Measurements from ENCODE around the gene XYLT1.

Gene XYLT1

DNA sequence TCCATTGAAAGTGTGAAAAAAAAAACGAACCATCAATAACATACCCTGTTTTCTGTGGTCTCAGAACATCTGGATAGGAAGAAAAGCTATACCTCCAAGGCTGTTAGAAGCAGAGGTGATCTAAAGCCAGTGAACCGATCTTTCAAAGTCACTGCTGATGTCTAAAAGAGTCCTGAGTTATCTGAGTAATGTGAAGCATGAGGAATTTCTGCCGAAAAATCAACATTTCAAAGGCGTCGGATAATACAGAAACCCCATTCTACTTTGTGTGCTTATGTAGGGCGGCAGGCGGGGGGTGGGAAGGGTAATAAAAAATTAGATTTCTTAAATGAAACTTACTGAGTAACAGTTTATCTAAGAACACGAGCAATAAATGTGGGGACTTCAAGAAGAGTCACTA, 3.9 kb downstream of the XYLT1 start:
- TF ChIP-seq YY1 (IDR thresholded peaks at IDR 0.05; ENCODE audit: low read depth) (no peak), RAD21 (IDR thresholded peaks at IDR 0.05; ENCODE audit: low read depth) (no peak), CEBPB (IDR thresholded peaks at IDR 0.05) (no peak), FOXM1 (IDR thresholded peaks at IDR 0.05; ENCODE audit: borderline replicate concordance, low read depth) (no peak), NFIC (IDR thresholded peaks at IDR 0.05) (no peak), TCF12 (IDR thresholded peaks at IDR 0.05; ENCODE audit: low read depth) (no peak), EP300 (IDR thresholded peaks at IDR 0.05; ENCODE audit: borderline replicate concordance) (no peak), TEAD4 (IDR thresholded peaks at IDR 0.05) (no peak), EGR1 (IDR thresholded peaks at IDR 0.05) (no peak), MAX (IDR thresholded peaks at IDR 0.05) (no peak), TAF1 (IDR thresholded peaks at IDR 0.05; ENCODE audit: low read depth) (no peak), ZBTB7A (IDR thresholded peaks at IDR 0.05; ENCODE audit: low read depth) (no peak)
- TF ChIP-seq, protein P1, sequence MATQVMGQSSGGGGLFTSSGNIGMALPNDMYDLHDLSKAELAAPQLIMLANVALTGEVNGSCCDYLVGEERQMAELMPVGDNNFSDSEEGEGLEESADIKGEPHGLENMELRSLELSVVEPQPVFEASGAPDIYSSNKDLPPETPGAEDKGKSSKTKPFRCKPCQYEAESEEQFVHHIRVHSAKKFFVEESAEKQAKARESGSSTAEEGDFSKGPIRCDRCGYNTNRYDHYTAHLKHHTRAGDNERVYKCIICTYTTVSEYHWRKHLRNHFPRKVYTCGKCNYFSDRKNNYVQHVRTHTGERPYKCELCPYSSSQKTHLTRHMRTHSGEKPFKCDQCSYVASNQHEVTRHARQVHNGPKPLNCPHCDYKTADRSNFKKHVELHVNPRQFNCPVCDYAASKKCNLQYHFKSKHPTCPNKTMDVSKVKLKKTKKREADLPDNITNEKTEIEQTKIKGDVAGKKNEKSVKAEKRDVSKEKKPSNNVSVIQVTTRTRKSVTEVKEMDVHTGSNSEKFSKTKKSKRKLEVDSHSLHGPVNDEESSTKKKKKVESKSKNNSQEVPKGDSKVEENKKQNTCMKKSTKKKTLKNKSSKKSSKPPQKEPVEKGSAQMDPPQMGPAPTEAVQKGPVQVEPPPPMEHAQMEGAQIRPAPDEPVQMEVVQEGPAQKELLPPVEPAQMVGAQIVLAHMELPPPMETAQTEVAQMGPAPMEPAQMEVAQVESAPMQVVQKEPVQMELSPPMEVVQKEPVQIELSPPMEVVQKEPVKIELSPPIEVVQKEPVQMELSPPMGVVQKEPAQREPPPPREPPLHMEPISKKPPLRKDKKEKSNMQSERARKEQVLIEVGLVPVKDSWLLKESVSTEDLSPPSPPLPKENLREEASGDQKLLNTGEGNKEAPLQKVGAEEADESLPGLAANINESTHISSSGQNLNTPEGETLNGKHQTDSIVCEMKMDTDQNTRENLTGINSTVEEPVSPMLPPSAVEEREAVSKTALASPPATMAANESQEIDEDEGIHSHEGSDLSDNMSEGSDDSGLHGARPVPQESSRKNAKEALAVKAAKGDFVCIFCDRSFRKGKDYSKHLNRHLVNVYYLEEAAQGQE (IDR thresholded peaks at IDR 0.05; ENCODE audit: low read depth): no peak
- TF ChIP-seq, protein P2, sequence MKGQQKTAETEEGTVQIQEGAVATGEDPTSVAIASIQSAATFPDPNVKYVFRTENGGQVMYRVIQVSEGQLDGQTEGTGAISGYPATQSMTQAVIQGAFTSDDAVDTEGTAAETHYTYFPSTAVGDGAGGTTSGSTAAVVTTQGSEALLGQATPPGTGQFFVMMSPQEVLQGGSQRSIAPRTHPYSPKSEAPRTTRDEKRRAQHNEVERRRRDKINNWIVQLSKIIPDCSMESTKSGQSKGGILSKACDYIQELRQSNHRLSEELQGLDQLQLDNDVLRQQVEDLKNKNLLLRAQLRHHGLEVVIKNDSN (IDR thresholded peaks at IDR 0.05): no peak

DNA sequence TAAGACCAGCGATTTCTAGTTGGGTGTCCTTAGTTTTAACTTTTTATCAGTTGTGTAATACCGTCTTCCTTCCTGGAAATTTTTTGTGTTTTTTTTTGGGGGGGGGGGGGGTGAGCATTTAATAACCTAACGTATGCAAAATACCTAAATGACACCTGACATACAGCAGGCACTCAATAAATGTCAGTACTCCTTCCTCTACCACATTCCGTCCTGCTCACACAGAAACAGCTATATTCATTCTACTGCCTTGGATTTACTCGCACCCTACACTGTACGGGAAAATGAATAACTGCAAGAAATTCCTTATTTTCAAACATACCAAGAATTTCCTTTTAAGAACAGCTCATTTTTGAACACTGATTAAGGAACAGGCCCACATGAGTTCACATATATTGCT, 5.3 kb downstream of the XYLT1 start:
- TF ChIP-seq TCF12 (IDR thresholded peaks at IDR 0.05; ENCODE audit: low read depth): no peak

DNA sequence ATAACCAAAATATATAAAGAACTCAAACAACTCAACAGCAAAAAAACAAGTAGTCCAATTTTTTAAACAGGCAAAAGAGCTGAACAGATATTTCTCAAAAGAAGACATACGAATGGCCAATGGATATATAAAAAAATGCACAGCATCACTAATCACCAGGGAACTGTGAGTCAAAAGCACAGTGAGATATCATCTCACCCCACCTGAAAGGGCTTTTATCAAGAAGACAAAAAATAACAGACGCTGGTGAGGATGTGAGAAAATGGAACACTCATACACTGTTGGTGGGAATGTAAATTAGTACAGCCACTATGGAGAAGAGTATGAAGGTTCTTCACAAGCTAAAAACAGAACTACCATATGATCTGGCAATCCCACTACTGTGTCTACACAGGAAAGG, 7.4 kb downstream of the XYLT1 start:
- TF ChIP-seq ZBTB7A (IDR thresholded peaks at IDR 0.05; ENCODE audit: low read depth) (no peak), CREB1 (IDR thresholded peaks at IDR 0.05; ENCODE audit: low read depth) (no peak), EGR1 (IDR thresholded peaks at IDR 0.05) (no peak), EP300 (IDR thresholded peaks at IDR 0.05; ENCODE audit: borderline replicate concordance) (no peak), YY1 (IDR thresholded peaks at IDR 0.05; ENCODE audit: low read depth) (no peak)
- TF ChIP-seq, protein P1 (IDR thresholded peaks at IDR 0.05; ENCODE audit: low read depth): no peak

DNA sequence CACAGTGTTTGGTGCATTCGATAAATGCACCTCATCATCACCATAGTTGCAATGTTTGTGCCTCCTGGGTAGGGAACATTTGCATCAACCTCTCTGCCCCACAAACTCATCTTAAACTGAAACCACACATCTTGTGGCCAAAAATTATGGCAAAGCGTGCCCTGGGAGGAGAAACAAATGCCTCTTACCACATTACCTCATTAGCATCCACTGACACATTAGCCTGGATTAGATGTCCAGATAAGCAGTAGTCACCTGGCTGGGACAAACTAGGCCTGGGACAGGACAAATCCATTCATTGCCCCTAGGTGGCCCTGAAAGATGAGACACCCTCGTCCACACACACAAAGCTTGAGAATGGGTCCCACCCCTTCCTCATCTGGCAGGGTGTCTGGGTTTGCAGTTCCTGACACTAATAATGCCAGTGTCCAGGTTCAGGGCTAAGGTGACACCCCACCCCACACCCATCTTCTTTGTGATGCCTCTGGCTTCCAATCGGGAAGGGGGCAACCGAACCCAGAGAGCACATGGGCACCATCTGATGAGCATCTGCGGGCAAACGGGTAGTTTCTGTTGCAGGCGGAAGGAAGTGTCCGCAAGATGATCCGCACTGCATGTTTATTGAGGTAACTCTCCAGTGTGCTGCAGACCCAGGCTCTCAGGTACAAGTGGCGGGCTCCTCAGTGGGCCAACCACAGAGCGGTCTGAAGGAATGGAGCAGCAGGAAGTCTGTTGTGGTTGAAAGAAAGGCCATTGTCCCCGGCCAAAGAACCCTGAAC, 8.6 kb downstream of the XYLT1 start:
- TF ChIP-seq EGR1 (IDR thresholded peaks at IDR 0.05) (no peak), EP300 (IDR thresholded peaks at IDR 0.05; ENCODE audit: borderline replicate concordance) (no peak), TCF12 (IDR thresholded peaks at IDR 0.05; ENCODE audit: low read depth) (no peak), TAF1 (IDR thresholded peaks at IDR 0.05; ENCODE audit: low read depth) (no peak), NFIC (IDR thresholded peaks at IDR 0.05) (no peak), ZBTB7A (IDR thresholded peaks at IDR 0.05; ENCODE audit: low read depth) (no peak), YY1 (IDR thresholded peaks at IDR 0.05; ENCODE audit: low read depth) (no peak), RAD21 (IDR thresholded peaks at IDR 0.05; ENCODE audit: low read depth) (no peak)
- TF ChIP-seq, protein P1 (IDR thresholded peaks at IDR 0.05; ENCODE audit: low read depth): no peak

GRCh38 chr16:17460890-17461289, 9.9 kb downstream of the XYLT1 start:
- TF ChIP-seq EGR1 (IDR thresholded peaks at IDR 0.05) (no peak), TAF1 (IDR thresholded peaks at IDR 0.05; ENCODE audit: low read depth) (no peak), CREB1 (IDR thresholded peaks at IDR 0.05; ENCODE audit: low read depth) (no peak), ZBTB7A (IDR thresholded peaks at IDR 0.05; ENCODE audit: low read depth) (no peak), EP300 (IDR thresholded peaks at IDR 0.05; ENCODE audit: borderline replicate concordance) (no peak), NFIC (IDR thresholded peaks at IDR 0.05) (no peak), YY1 (IDR thresholded peaks at IDR 0.05; ENCODE audit: low read depth) (no peak), TEAD4 (IDR thresholded peaks at IDR 0.05) (no peak), MAX (IDR thresholded peaks at IDR 0.05) (no peak), RAD21 (IDR thresholded peaks at IDR 0.05; ENCODE audit: low read depth) (no peak), TCF12 (IDR thresholded peaks at IDR 0.05; ENCODE audit: low read depth) (no peak), CEBPB (IDR thresholded peaks at IDR 0.05) (no peak), FOXM1 (IDR thresholded peaks at IDR 0.05; ENCODE audit: borderline replicate concordance, low read depth) (no peak)
- TF ChIP-seq, protein P1 (IDR thresholded peaks at IDR 0.05; ENCODE audit: low read depth): no peak
- TF ChIP-seq, protein P2 (IDR thresholded peaks at IDR 0.05): no peak

All from Ishikawa (cell line).